Ovary (tissue), 3 donors: ENCODE measurements around the gene HIVEP1.

Experiments
- CTCF ChIP-seq, 3 donors: fragments of 450-650 bp in 2 of 3; fragments of 200-600 bp in 1 of 3; IDR thresholded peaks; one replicate each; pipeline versions ENCODE4 v1.5.1 to v1.8.0; 2016 to 2022; ENCODE audit warnings: antibody characterized with exemption in 3 of 3, mild to moderate bottlenecking in 1 of 3
- EP300 ChIP-seq: sonication (generic); formaldehyde crosslinking; IDR thresholded peaks from one replicate; pipeline ENCODE4 v1.6.1; 2017; ENCODE audit warnings: antibody characterized with exemption
- POLR2A ChIP-seq: fragments of 450-650 bp; IDR thresholded peaks from one replicate; pipeline ENCODE4 v1.6.1; 2017; ENCODE audit warnings: antibody characterized with exemption, mild to moderate bottlenecking, moderate library complexity
- donor health status: DM: no; HTN: no; CAD: no.

- no peak for TF ChIP-seq CTCF (IDR thresholded peaks at IDR 0.05)
- no peak for TF ChIP-seq EP300
- TF ChIP-seq POLR2A = no peak
Observed at GRCh38 chr6:12083302-12083701, 71.2 kb downstream of the HIVEP1 start.
